Fibroblast of mammary gland (primary cell): ENCODE data around the gene CAMK2D.
"Not testable (repeated sequence)": the region's sequence is repeated elsewhere in the genome, so short reads cannot be mapped to it uniquely, and the experiment has no call there.

Experiments used
- DNase-seq: peaks from one replicate; pipeline ENCODE4 v3.0.0-alpha.2; 2010; ENCODE audit warnings: low read depth
- H3K4me3 ChIP-seq: 2 replicates; pipeline ENCODE4 v1.5.1; 2011; ENCODE audit warnings: low read depth, mild to moderate bottlenecking, low read length, moderate library complexity; ENCODE audit not compliant: control insufficient read depth
- CTCF ChIP-seq: conservative IDR thresholded peaks from 2 replicates; pipeline ENCODE4 v1.5.1; 2011; ENCODE audit warnings: low read depth, low read length, inconsistent platforms; ENCODE audit not compliant: control insufficient read depth, insufficient read depth

Gene CAMK2D

GRCh38 chr4:113727802-113728201 lies 33.7 kb downstream of the CAMK2D start:
- no peak for DNase-seq
- TF ChIP-seq CTCF, result no peak
- H3K4me3 ChIP-seq, result no peak overlapping the region

- no peak for TF ChIP-seq CTCF
- no peak overlapping the region for H3K4me3 ChIP-seq
- no peak for DNase-seq
Observed at GRCh38 chr4:113725963-113726362, 35.6 kb downstream of the CAMK2D start.

- no peak for DNase-seq
- no peak overlapping the region for H3K4me3 ChIP-seq
- TF ChIP-seq CTCF, result no peak
Observed at GRCh38 chr4:113718252-113718651, 43.3 kb downstream of the CAMK2D start.

- H3K4me3 ChIP-seq, result no peak overlapping the region
- DNase-seq, result no peak
- TF ChIP-seq CTCF, result no peak
Observed at GRCh38 chr4:113711883-113712662, 49.5 kb downstream of the CAMK2D start.

GRCh38 chr4:113708250-113708649 lies 53.3 kb downstream of the CAMK2D start:
- no peak for TF ChIP-seq CTCF
- peak; percentile 17 for DNase-seq

GRCh38 chr4:113707048-113707447 lies 54.5 kb downstream of the CAMK2D start:
- TF ChIP-seq CTCF, result no peak
- H3K4me3 ChIP-seq, result no peak overlapping the region
- DNase-seq, result peak; percentile 69

More at GRCh38 chr4:113708250-113708649, 53.3 kb downstream of the CAMK2D start:
- H3K4me3 ChIP-seq, result no peak overlapping the region

GRCh38 chr4:113705097-113705496 lies 56.4 kb downstream of the CAMK2D start:
- not testable (repeated sequence) for DNase-seq, H3K4me3 ChIP-seq

- not testable (repeated sequence) for H3K4me3 ChIP-seq
- DNase-seq, result peak; percentile 56
Observed at GRCh38 chr4:113702596-113702995, 58.9 kb downstream of the CAMK2D start.
